Endodermal cell (in vitro differentiated cells): ENCODE data around the gene NUDT21. TPM values are rescaled to one million over a fixed set of nuclear protein-coding genes. Genes with fewer than 3 reads are reported as not detected.

ENCODE experiments used
- DNase-seq: peaks from one replicate; pipeline ENCODE4 v3.0.0-alpha.2; 2017
- H3K27ac ChIP-seq: 2 replicates; pipeline ENCODE4 v1.5.1; 2013; ENCODE audit warnings: mild to moderate bottlenecking, low read depth, low read length, moderate library complexity
- H3K27me3 ChIP-seq: 2 replicates; pipeline ENCODE4 v1.6.1; 2013; ENCODE audit warnings: mild to moderate bottlenecking, low read length, moderate library complexity; ENCODE audit not compliant: insufficient read depth, control insufficient read depth, poor library complexity, severe bottlenecking
- H3K36me3 ChIP-seq: 2 replicates; pipeline ENCODE4 v1.7.0; 2013; ENCODE audit warnings: mild to moderate bottlenecking, low read length, moderate library complexity; ENCODE audit not compliant: control insufficient read depth, insufficient read depth
- H3K4me1 ChIP-seq: one replicate; pipeline ENCODE4 v1.7.0; 2013; ENCODE audit warnings: low read length; ENCODE audit not compliant: control insufficient read depth, insufficient read depth
- H3K4me3 ChIP-seq: 2 replicates; pipeline ENCODE4 v1.5.1; 2013; ENCODE audit warnings: mild to moderate bottlenecking, low read length, moderate library complexity
- H3K9ac ChIP-seq: 2 replicates; pipeline ENCODE4 v1.6.1; 2013; ENCODE audit warnings: mild to moderate bottlenecking, low read length, moderate library complexity; ENCODE audit not compliant: poor library complexity, severe bottlenecking; ENCODE audit errors: extremely low read depth
- H3K9me3 ChIP-seq: 2 replicates; pipeline ENCODE4 v1.6.1; 2013; ENCODE audit warnings: mild to moderate bottlenecking, low read length, moderate library complexity; ENCODE audit not compliant: control insufficient read depth
- H3K27ac Mint-ChIP-seq: 2 replicates; pipeline ENCODE4 v1.8.0; 2020; ENCODE audit warnings: mixed read lengths
- H3K27me3 Mint-ChIP-seq: 2 replicates; pipeline ENCODE4 v1.8.0; 2021; ENCODE audit warnings: mild to moderate bottlenecking, mixed read lengths; ENCODE audit not compliant: insufficient read depth
- H3K36me3 Mint-ChIP-seq: 2 replicates; pipeline ENCODE4 v1.8.0; 2020; ENCODE audit warnings: low read depth, mixed read lengths
- H3K4me1 Mint-ChIP-seq: 2 replicates; pipeline ENCODE4 v1.8.0; 2020; ENCODE audit warnings: mixed read lengths
- H3K4me3 Mint-ChIP-seq: 2 replicates; pipeline ENCODE4 v1.8.0; 2020; ENCODE audit warnings: mild to moderate bottlenecking, moderate library complexity, mixed read lengths
- H3K9me3 Mint-ChIP-seq: 2 replicates; pipeline ENCODE4 v1.8.0; 2020; ENCODE audit warnings: mild to moderate bottlenecking, mixed read lengths
- WGBS, 2 experiments: methylation state at CpG; one replicate each; pipeline versions ENCODE4 v1.1.5 to v1.1.7; 2013; ENCODE audit warnings: missing lambda C conversion rate in 2 of 2, mixed read lengths in 1 of 2; ENCODE audit not compliant: insufficient coverage in 1 of 2, insufficient read length in 1 of 2; 5-methylcytosine and 5-hydroxymethylcytosine counted together
- total RNA-seq, 2 donors: library from RNA; stranded (reverse); fragmentation: NEBNext Ultra II Directional in 1 of 2; extraction: Animal tissue kit (Norgen Biotek cat#: 25700) in 1 of 2; gene quantifications; 2 replicates in 1 of 2; 3 replicates in 1 of 2; pipeline ENCODE4 v1.2.1, GENCODE V29; 2021
- TF ChIP-seq, protein P1 (sequence below): fragments of 200-600 bp; sonication (generic); conservative IDR thresholded peaks from 2 replicates; pipeline ENCODE4 v1.5.0; 2021; ENCODE audit warnings: antibody characterized with exemption, mild to moderate bottlenecking

Gene NUDT21
- total RNA-seq, 2 donors from 2014 or later = 177 to 185 TPM

DNA sequence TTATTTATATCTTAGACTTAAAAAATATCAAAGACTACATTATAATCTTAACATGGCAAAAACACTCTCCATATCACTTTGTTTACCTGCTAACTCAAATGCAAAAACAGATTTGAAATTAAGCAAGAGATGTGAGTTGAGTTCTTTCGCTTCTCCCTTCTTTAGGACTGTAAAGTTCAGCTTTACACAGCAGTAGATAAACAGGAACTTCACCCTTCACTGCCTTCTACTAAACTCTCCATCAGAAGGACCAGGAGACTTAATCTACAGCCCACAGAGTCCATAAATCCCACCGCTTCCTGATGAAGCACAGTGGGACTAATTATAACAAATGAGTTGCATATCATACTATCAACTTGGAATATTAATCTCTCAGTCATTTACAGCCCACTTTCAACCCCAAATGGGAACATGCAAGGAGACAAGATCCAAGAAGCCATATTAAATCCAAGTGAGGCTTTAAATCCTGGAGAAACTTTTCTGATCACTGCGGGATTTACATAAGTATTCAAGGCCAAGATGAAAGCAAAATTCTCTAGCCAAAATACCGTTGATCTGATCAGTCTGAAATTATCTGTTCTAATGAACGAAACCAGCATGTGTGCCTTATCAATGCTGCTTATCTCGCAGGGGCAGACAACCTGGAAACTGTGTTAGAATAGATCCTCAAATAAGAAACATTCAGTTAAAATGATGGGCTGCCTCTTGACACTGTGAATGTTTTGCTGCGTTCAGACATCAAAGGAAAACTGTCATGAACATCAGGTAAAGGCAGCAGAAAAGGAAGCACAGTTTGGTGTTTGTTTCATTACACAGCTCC, 27.3 kb downstream of the NUDT21 start:
- H3K4me3 ChIP-seq = peak overlapping the region; percentile 90
- peaks cover 10% of the 10 kb centered on the region for H3K4me1 ChIP-seq
- TF ChIP-seq, protein P1, sequence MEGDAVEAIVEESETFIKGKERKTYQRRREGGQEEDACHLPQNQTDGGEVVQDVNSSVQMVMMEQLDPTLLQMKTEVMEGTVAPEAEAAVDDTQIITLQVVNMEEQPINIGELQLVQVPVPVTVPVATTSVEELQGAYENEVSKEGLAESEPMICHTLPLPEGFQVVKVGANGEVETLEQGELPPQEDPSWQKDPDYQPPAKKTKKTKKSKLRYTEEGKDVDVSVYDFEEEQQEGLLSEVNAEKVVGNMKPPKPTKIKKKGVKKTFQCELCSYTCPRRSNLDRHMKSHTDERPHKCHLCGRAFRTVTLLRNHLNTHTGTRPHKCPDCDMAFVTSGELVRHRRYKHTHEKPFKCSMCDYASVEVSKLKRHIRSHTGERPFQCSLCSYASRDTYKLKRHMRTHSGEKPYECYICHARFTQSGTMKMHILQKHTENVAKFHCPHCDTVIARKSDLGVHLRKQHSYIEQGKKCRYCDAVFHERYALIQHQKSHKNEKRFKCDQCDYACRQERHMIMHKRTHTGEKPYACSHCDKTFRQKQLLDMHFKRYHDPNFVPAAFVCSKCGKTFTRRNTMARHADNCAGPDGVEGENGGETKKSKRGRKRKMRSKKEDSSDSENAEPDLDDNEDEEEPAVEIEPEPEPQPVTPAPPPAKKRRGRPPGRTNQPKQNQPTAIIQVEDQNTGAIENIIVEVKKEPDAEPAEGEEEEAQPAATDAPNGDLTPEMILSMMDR = no peak
- WGBS, 2 experiments = 39 to 42% methylated on average over 6 to 7 of the region's 7 CpGs
- Mint-ChIP-seq H3K36me3 (peaks cover under 1% of the 10 kb centered on the region), H3K27me3 (no peaks in the 10 kb centered on the region), H3K27ac (peak overlapping the region; percentile 92), H3K4me3 (peak overlapping the region; percentile 82), H3K9me3 (no peaks in the 10 kb centered on the region), H3K4me1 (peaks cover 36% of the 10 kb centered on the region)
- no peaks in the 10 kb centered on the region for H3K9me3 ChIP-seq
- H3K27me3 ChIP-seq = no peaks in the 10 kb centered on the region
- H3K27ac ChIP-seq = no peak overlapping the region
- H3K9ac ChIP-seq = peak overlapping the region; percentile 50
- DNase-seq = no peak
- H3K36me3 ChIP-seq = no peaks in the 10 kb centered on the region

DNA sequence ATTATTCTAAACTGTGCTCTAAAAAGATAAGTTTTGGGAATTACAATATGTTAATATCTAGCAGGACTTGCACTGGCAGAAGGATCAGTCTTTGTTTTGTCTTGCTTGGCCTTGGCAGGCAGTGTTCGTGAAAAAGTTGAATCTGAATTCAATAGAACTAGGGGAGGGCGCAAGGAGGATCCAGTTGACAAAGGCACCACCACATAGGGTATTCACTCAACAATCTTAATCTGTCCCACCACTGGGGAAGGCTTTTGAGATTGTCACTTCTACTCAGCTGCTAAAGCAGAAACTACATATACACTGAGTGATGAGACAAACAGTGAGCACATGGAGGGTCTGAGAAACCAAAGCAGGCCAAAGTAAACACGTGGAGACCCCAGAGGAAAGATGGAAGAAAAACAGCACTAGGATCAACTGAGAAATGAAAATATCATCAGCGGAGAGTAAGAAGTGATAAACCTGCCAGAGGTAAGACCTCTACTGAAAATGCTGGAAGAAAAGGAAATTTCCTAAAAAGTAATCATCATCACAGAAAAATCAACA, 28.2 kb downstream of the NUDT21 start:
- Mint-ChIP-seq H3K27ac (no peak overlapping the region), H3K36me3 (peaks cover 2% of the 10 kb centered on the region), H3K4me1 (peaks cover 36% of the 10 kb centered on the region), H3K27me3 (no peaks in the 10 kb centered on the region), H3K4me3 (peak overlapping the region; percentile 82), H3K9me3 (no peaks in the 10 kb centered on the region)
- TF ChIP-seq, protein P1 = no peak
- WGBS, 2 experiments = 58 to 69% methylated on average over 2 to 4 of the region's 4 CpGs
- no peak overlapping the region for H3K9ac ChIP-seq
- H3K27me3 ChIP-seq = no peaks in the 10 kb centered on the region
- no peak overlapping the region for H3K27ac ChIP-seq
- peaks cover 10% of the 10 kb centered on the region for H3K4me1 ChIP-seq
- no peak for DNase-seq
- H3K36me3 ChIP-seq = no peaks in the 10 kb centered on the region
- H3K4me3 ChIP-seq = peak overlapping the region; percentile 90
- H3K9me3 ChIP-seq = no peaks in the 10 kb centered on the region

DNA sequence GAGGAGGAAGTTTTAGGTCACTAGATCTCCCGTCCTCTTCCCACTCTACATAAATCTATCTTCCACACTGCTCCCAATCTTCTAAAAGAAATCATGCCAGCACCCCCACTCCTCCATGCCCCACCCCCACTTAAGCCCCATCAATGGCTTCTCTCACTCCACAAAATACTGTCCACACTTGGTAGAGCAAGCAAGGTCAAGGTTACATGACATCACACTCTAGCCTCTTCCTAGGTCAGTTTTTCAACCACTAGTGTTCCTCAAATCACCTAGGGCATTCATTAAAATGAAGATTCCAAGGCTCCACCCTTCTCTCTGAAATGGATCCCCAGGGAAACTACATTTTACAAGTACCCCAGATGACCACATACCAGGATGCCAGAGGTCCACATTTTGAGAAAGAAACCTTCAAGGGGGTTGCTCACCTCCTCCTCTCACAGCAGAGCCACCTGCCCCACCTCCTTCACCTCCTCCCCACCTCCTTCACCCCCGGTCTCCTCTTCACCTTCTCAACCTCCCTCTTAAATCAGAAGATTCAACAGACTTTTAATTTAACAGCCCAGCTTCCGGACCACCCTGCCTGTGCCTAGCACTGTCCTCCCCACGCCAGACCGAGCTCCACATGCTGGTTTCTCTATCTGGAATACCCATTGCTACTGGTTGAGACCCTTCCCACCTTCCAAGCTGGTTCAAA, 29.0 kb downstream of the NUDT21 start:
- H3K27me3 Mint-ChIP-seq = no peaks in the 10 kb centered on the region
- Histone ChIP-seq H3K27ac (no peak overlapping the region), H3K36me3 (no peaks in the 10 kb centered on the region), H3K4me3 (peak overlapping the region; percentile 90), H3K9me3 (no peaks in the 10 kb centered on the region), H3K4me1 (peaks cover 10% of the 10 kb centered on the region), H3K9ac (no peak overlapping the region), H3K27me3 (no peaks in the 10 kb centered on the region)
- TF ChIP-seq, protein P1 = no peak
- WGBS, 2 experiments = 83 to 94% methylated on average over 4 to 5 of the region's 5 CpGs
- no peak for DNase-seq
- peaks cover 36% of the 10 kb centered on the region for H3K4me1 Mint-ChIP-seq
- peak overlapping the region; percentile 82 for H3K4me3 Mint-ChIP-seq
- peak overlapping the region; percentile 23 for H3K27ac Mint-ChIP-seq
- no peaks in the 10 kb centered on the region for H3K9me3 Mint-ChIP-seq
- peaks cover 2% of the 10 kb centered on the region for H3K36me3 Mint-ChIP-seq
